Measurements from ENCODE around the gene ZNF213.

DNA sequence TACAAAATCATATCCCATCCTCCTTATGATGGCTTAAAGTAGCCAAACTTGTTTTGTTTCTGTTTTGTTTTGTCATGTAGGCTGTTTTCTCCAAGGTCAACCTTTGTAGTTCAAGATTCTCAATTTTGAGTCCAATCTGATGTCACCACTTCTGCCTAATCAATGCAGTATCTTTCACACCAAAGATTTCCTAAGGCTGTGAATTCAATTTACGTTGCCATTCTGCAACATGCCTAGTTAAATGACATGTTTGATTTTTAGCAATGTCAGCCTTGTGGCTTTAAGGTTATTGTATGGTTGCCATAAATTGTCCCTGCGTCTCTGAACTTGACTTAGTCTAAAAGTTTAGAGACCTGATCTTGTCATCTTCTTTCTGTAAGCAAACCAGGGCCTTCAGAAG is 20.4 kb downstream of the ZNF213 start:
- TF ChIP-seq HDGF (IDR thresholded peaks at IDR 0.05; ENCODE audit: borderline replicate concordance) (no peak), SUZ12 (IDR thresholded peaks at IDR 0.05) (no peak), ELF4 (IDR thresholded peaks at IDR 0.05) (no peak), SP1 (IDR thresholded peaks at IDR 0.05) (no peak), FOXM1 (IDR thresholded peaks at IDR 0.05; ENCODE audit: borderline replicate concordance) (no peak), L3MBTL2 (conservative IDR thresholded peaks at IDR 0.05) (no peak), BHLHE40 (IDR thresholded peaks at IDR 0.05; ENCODE audit: borderline replicate concordance) (no peak), NFRKB (IDR thresholded peaks at IDR 0.05) (no peak), PKNOX1 (IDR thresholded peaks at IDR 0.05) (no peak), CTBP1 (IDR thresholded peaks at IDR 0.05; ENCODE audit: borderline replicate concordance) (no peak), FOXA1 (IDR thresholded peaks at IDR 0.05) (no peak), FOXK2 (IDR thresholded peaks at IDR 0.05) (no peak), ARNT (IDR thresholded peaks at IDR 0.05) (no peak), TARDBP (IDR thresholded peaks at IDR 0.05) (no peak)

Measured in HEK293T (cell line).